GM12878 (cell line): ENCODE measurements around the gene UGGT1. TPM values are rescaled to one million over a fixed set of nuclear protein-coding genes. Genes with fewer than 3 reads are reported as not detected.

Experiments used
- ATAC-seq: fragments of 200-7000 bp; cut with Tn5 transposase; 3 replicates; pipeline ENCODE4 v1.9.1; 2020; ENCODE audit warnings: mild to moderate bottlenecking, moderate library complexity
- BruUV-seq: library from RNA; stranded (reverse); fragments of 400-500 nt; replicated peaks from 2 replicates; lab custom pipeline; 2021; lab: Mats Ljungman, UMichigan
- CTCF ChIA-PET: fragments of 300-600 bp; sonication (Branson Sonifier 250); formaldehyde crosslinking; extraction: SDS; loops from one replicate; lab custom pipeline; 2021; ENCODE audit warnings: inconsistent platforms; lab: Yijun Ruan, JAX
- POLR2A ChIA-PET: fragments of 350-600 bp; formaldehyde crosslinking; extraction: SDS; loops from one replicate; lab custom pipeline; 2021; ENCODE audit warnings: inconsistent platforms; lab: Charles Lee
- RAD21 ChIA-PET: fragments of 300-600 bp; sonication (Branson Sonifier 250); formaldehyde crosslinking; loops from one replicate; lab custom pipeline; 2023; ENCODE audit warnings: antibody characterized with exemption; ENCODE audit not compliant: unreplicated experiment; lab: Charles Lee
- SMC1A ChIA-PET: fragments of 300-600 bp; sonication (Branson Sonifier 250); formaldehyde crosslinking; loops from one replicate; lab custom pipeline; 2023; ENCODE audit not compliant: unreplicated experiment, uncharacterized antibody; lab: Charles Lee
- DNase-seq: peaks from one replicate; pipeline ENCODE4 v3.0.0-alpha.2; 2011; ENCODE audit warnings: low read depth, low spot score
- FAIRE-seq: peaks from 3 replicates; lab custom pipeline; 2011; peaks lifted over from hg19 to GRCh38; lab: Jason Lieb, UNC
- H2AFZ ChIP-seq: 2 replicates; pipeline ENCODE4 v1.6.0; 2011; ENCODE audit warnings: low read depth, low read length, control low read depth; ENCODE audit not compliant: control insufficient read depth
- H3K27ac ChIP-seq: 2 replicates; pipeline ENCODE4 v1.5.1; 2011; ENCODE audit warnings: control low read depth; ENCODE audit not compliant: control insufficient read depth, insufficient read depth
- H3K27me3 ChIP-seq, 2 experiments: replicated peaks in 1 of 2; 2 replicates each; pipeline versions ENCODE4 v1.6.0 to v1.6.1; 2011; ENCODE audit warnings: low read length in 1 of 2; ENCODE audit not compliant: control insufficient read depth in 2 of 2, insufficient read depth in 2 of 2
- H3K36me3 ChIP-seq, 2 experiments: 2 replicates each; pipeline ENCODE4 v1.5.1; 2011; ENCODE audit warnings: low read length in 1 of 2; ENCODE audit not compliant: control insufficient read depth in 2 of 2, insufficient read depth in 2 of 2
- H3K4me1 ChIP-seq: 2 replicates; pipeline ENCODE4 v1.6.1; 2011; ENCODE audit warnings: mild to moderate bottlenecking, low read length, moderate library complexity, mixed read lengths; ENCODE audit not compliant: control insufficient read depth, insufficient read depth
- H3K4me2 ChIP-seq: 2 replicates; pipeline ENCODE4 v1.6.0; 2011; ENCODE audit warnings: control low read depth; ENCODE audit not compliant: control insufficient read depth, insufficient read depth
- H3K4me3 ChIP-seq: fragments of 200-600 bp; sonication (generic); 2 replicates; pipeline ENCODE4 v1.5.1; 2016
- H3K79me2 ChIP-seq: 2 replicates; pipeline ENCODE4 v1.6.0; 2011; ENCODE audit warnings: low read length; ENCODE audit not compliant: control insufficient read depth, insufficient read depth
- H3K9ac ChIP-seq: 2 replicates; pipeline ENCODE4 v1.8.0; 2011; ENCODE audit warnings: low read length, control low read depth, mixed read lengths; ENCODE audit not compliant: control insufficient read depth, insufficient read depth
- H3K9me3 ChIP-seq: replicated peaks from 3 replicates; pipeline ENCODE4 v1.5.1; 2011; ENCODE audit warnings: mild to moderate bottlenecking, low read length; ENCODE audit not compliant: control insufficient read depth, insufficient read depth
- H4K20me1 ChIP-seq: 2 replicates; pipeline ENCODE4 v1.6.0; 2011; ENCODE audit not compliant: control insufficient read depth, insufficient read depth
- BCL11A ChIP-seq: IDR thresholded peaks from 2 replicates; pipeline ENCODE4 v1.6.1; 2011; ENCODE audit warnings: low read depth, low read length
- HSF1 ChIP-seq: fragments of 150-350 bp; IDR thresholded peaks from 2 replicates; pipeline ENCODE4 v1.6.1; 2014; ENCODE audit warnings: mild to moderate bottlenecking, low read depth, low read length
- IRF4 ChIP-seq: IDR thresholded peaks from 2 replicates; pipeline ENCODE4 v1.6.1; 2011; ENCODE audit warnings: low read depth, low read length
- LARP7 ChIP-seq: fragments of 450-650 bp; IDR thresholded peaks from 2 replicates; pipeline ENCODE4 v1.6.1; 2017; ENCODE audit warnings: mild to moderate bottlenecking
- NFIC ChIP-seq: IDR thresholded peaks from 2 replicates; pipeline ENCODE4 v1.6.1; 2012; ENCODE audit warnings: low read depth, mild to moderate bottlenecking, inconsistent platforms, low read length, moderate library complexity
- PRDM15 ChIP-seq: fragments of 450-650 bp; formaldehyde crosslinking; IDR thresholded peaks from 2 replicates; pipeline ENCODE4 v1.4.0; 2020; ENCODE audit warnings: mild to moderate bottlenecking, moderate library complexity
- RB1 ChIP-seq: fragments of 450-650 bp; formaldehyde crosslinking; IDR thresholded peaks from 2 replicates; pipeline ENCODE4 v1.6.1; 2017; ENCODE audit warnings: mild to moderate bottlenecking, borderline replicate concordance
- SIN3A ChIP-seq: IDR thresholded peaks from 2 replicates; pipeline ENCODE4 v1.6.1; 2012; ENCODE audit warnings: low read depth, low read length, improper control_type of control experiment
- STAT1 ChIP-seq: fragments of 450-650 bp; conservative IDR thresholded peaks from 2 replicates; pipeline ENCODE4 v1.6.1; 2014; ENCODE audit warnings: antibody characterized with exemption, mild to moderate bottlenecking
- SUZ12 ChIP-seq: fragments of 200-600 bp; sonication (generic); IDR thresholded peaks from one replicate; pipeline ENCODE4 v1.6.1; 2018; ENCODE audit warnings: antibody characterized with exemption, mild to moderate bottlenecking; ENCODE audit not compliant: unreplicated experiment
- YBX1 ChIP-seq: fragments of 450-650 bp; IDR thresholded peaks from 2 replicates; pipeline ENCODE4 v1.6.1; 2016; ENCODE audit warnings: antibody characterized with exemption
- ZNF217 ChIP-seq: fragments of 450-650 bp; IDR thresholded peaks from 2 replicates; pipeline ENCODE4 v1.6.1; 2017; ENCODE audit warnings: antibody characterized with exemption, mild to moderate bottlenecking
- ZNF384 ChIP-seq: IDR thresholded peaks from 2 replicates; pipeline ENCODE4 v1.6.1; 2012; ENCODE audit warnings: low read depth, mild to moderate bottlenecking, low read length, improper control_type of control experiment, borderline replicate concordance
- WGBS: methylation state at CpG from one replicate; pipeline ENCODE4 v1.1.6; 2016; ENCODE audit warnings: low lambda C conversion rate; ENCODE audit not compliant: insufficient replicate concordance, insufficient coverage; ENCODE audit errors: missing lambda C conversion rate; 5-methylcytosine and 5-hydroxymethylcytosine counted together
- in situ Hi-C: fragments of 300-500 bp; cut with MboI; formaldehyde crosslinking; loops from 9 replicates; pipeline ENCODE4 v1.14.3; 2018; ENCODE audit warnings: mixed read lengths
- intact Hi-C: fragments of 100-400 bp; cut with micrococcal nuclease; formaldehyde crosslinking; loops from one replicate; pipeline ENCODE4 v1.14.2; 2022; ENCODE audit not compliant: unreplicated experiment
- polyA plus RNA-seq, 11 experiments: library from polyadenylated mRNA; depleted of rRNA in 4 of 11; unstranded in 6 of 11; stranded (reverse) in 5 of 11; fragments of >200 nt; fragmentation: Nextera tagmentation in 4 of 11; fragmentation: Illumina TruSeq in 1 of 11; extraction: Ambion mirVana in 4 of 11; extraction: Trizol in 1 of 11; gene quantifications; 1 replicate in 1 of 11; 2 replicates in 10 of 11; pipeline versions ENCODE4 v1.2.1 to v1.2.3, GENCODE V29; 2011 to 2016; ENCODE audit warnings: inconsistent platforms in 2 of 11, missing spikeins in 2 of 11, low read depth in 1 of 11
- total RNA-seq, 4 experiments: library from RNA; depleted of rRNA in 3 of 4; stranded (reverse); fragments of >200 nt in 3 of 4; fragmentation: Illumina TruSeq in 1 of 4; extraction: Trizol in 1 of 4; gene quantifications; 2 replicates each; pipeline versions ENCODE4 v1.2.1 to v1.2.3, GENCODE V29; 2013 to 2021
- TF ChIP-seq, protein P1 (sequence below): fragments of 450-650 bp; IDR thresholded peaks from 2 replicates; pipeline ENCODE4 v1.6.1; 2017; ENCODE audit warnings: mild to moderate bottlenecking

UGGT1 gene
- total and polyA plus RNA-seq, 10 of the 15 experiments (the other 5 are each of a cell fraction or from before 2014, with no cell fraction given): 4.1 to 49.8 (median 28.5) TPM

- BruUV-seq: no TSS peak
- Histone ChIP-seq H2AFZ (no peak overlapping the region), H3K4me1 (no peaks in the 10 kb centered on the region), H3K79me2 (no peaks in the 10 kb centered on the region), H3K36me3 (peaks cover 7 to 36% of the 10 kb centered on the region in 2 experiments), H3K4me2 (no peak overlapping the region), H3K9ac (no peak overlapping the region), H3K9me3 (no peaks in the 10 kb centered on the region), H3K4me3 (no peak overlapping the region), H3K27ac (no peak overlapping the region), H4K20me1 (no peaks in the 10 kb centered on the region), H3K27me3 (no peaks in the 10 kb centered on the region)
- TF ChIP-seq STAT1: no peak
- no peak for TF ChIP-seq LARP7
- TF ChIP-seq RB1: no peak
- no peak for TF ChIP-seq HSF1
- TF ChIP-seq, protein P1, sequence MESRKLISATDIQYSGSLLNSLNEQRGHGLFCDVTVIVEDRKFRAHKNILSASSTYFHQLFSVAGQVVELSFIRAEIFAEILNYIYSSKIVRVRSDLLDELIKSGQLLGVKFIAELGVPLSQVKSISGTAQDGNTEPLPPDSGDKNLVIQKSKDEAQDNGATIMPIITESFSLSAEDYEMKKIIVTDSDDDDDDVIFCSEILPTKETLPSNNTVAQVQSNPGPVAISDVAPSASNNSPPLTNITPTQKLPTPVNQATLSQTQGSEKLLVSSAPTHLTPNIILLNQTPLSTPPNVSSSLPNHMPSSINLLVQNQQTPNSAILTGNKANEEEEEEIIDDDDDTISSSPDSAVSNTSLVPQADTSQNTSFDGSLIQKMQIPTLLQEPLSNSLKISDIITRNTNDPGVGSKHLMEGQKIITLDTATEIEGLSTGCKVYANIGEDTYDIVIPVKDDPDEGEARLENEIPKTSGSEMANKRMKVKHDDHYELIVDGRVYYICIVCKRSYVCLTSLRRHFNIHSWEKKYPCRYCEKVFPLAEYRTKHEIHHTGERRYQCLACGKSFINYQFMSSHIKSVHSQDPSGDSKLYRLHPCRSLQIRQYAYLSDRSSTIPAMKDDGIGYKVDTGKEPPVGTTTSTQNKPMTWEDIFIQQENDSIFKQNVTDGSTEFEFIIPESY: no peak
- TF ChIP-seq SIN3A: no peak
- no peak for TF ChIP-seq ZNF384
- TF ChIP-seq PRDM15: no peak
- TF ChIP-seq SUZ12: no peak
- TF ChIP-seq YBX1: no peak
- no peak for TF ChIP-seq IRF4
- no peak for TF ChIP-seq BCL11A
- TF ChIP-seq ZNF217: no peak
- no peak for TF ChIP-seq NFIC
- in situ Hi-C loops: no loop called here
- ChIA-PET POLR2A (no interaction called here), RAD21 (no interaction called here), CTCF (interaction anchor here (0.9 to 1.3 kb wide), 3 partner anchors 10 to 196 kb away, joined by 3 to 5 read pairs (median 3); no protein-coding TSS in a partner anchor), SMC1A (no interaction called here)
- FAIRE-seq (no peak), DNase-seq (no peak), ATAC-seq (no peak)
- intact Hi-C loops: no loop called here
- WGBS: 92% methylated on average over 3 of the region's 3 CpGs
Measured at GRCh38 chr2:128169497-128169896, 78.5 kb downstream of the UGGT1 start.
